Activated CD8-positive, alpha-beta memory T cell treated with anti-CD3 and anti-CD28 coated beads for 36 hours (primary cell): ENCODE results near the gene CAMSAP2. TPM values are rescaled to one million over a fixed set of nuclear protein-coding genes. Genes with fewer than 3 reads are reported as not detected.

Experiments
- CTCF ChIA-PET: fragments of 350-600 bp; sonication (Branson Sonifier 250); formaldehyde crosslinking; loops from one replicate; lab custom pipeline; 2021; ENCODE audit warnings: antibody characterized with exemption; lab: Charles Lee
- POLR2A ChIA-PET: fragments of 350-600 bp; sonication (Branson Sonifier 250); formaldehyde crosslinking; loops from one replicate; lab custom pipeline; 2021; ENCODE audit warnings: antibody characterized with exemption; lab: Charles Lee
- total RNA-seq, 2 experiments: library from RNA; stranded (reverse); gene quantifications; one replicate each; pipeline ENCODE4 v1.2.3, GENCODE V29; 2021

CAMSAP2 gene
- total RNA-seq, 2 experiments from 2014 or later: 2.7 to 3.3 TPM

- ChIA-PET POLR2A (interaction anchor here (0.5 to 1.0 kb wide), 4 partner anchors 11 to 22 kb away, joined by 3 to 5 read pairs (median 4); no protein-coding TSS in a partner anchor), CTCF (interaction anchor here (1.1 to 1.6 kb wide), 6 partner anchors 10 to 38 kb away, joined by 3 to 5 read pairs (median 4); no protein-coding TSS in a partner anchor)
Observed at GRCh38 chr1:200867018-200867811, 128.5 kb downstream of the CAMSAP2 start.

- ChIA-PET POLR2A (no interaction called here), CTCF (interaction anchor here (2.5 kb wide), 1 partner anchor 10 kb away, joined by 8 read pairs; no protein-coding TSS in a partner anchor)
Observed at GRCh38 chr1:200869376-200869752, 130.7 kb downstream of the CAMSAP2 start.

GRCh38 chr1:200869753-200870391 is 131.2 kb downstream of the CAMSAP2 start:
- ChIA-PET CTCF (interaction anchor here (2.5 kb wide), 1 partner anchor 10 kb away, joined by 8 read pairs; no protein-coding TSS in a partner anchor), POLR2A (no interaction called here)

GRCh38 chr1:200872446-200873115 is 133.9 kb downstream of the CAMSAP2 start, which contains the start of gene GPR25:
Gene GPR25 (plus strand): TSS chr1:200872981. CDS start chr1:200873038, 57 bp downstream.
- CTCF ChIA-PET: interaction anchor here (0.6 to 1.6 kb wide), 2 partner anchors 100 to 170 kb away, joined by 3 to 6 read pairs; no protein-coding TSS in a partner anchor
- POLR2A ChIA-PET: no interaction called here

GRCh38 chr1:200873116-200873670 is 134.5 kb downstream of the CAMSAP2 start:
- CTCF ChIA-PET: interaction anchor here (0.5 to 1.6 kb wide), 3 partner anchors 99 to 926 kb away, joined by 3 to 6 read pairs (median 3); no protein-coding TSS in a partner anchor
- POLR2A ChIA-PET: no interaction called here

- ChIA-PET CTCF (interaction anchor here (0.5 to 1.6 kb wide), 3 partner anchors 98 to 926 kb away, joined by 3 to 6 read pairs (median 3); no protein-coding TSS in a partner anchor), POLR2A (no interaction called here)
Observed at GRCh38 chr1:200873671-200874397, 135.1 kb downstream of the CAMSAP2 start.

- POLR2A ChIA-PET: no interaction called here
- CTCF ChIA-PET: interaction anchor here (0.5 to 1.1 kb wide), 2 partner anchors 12 to 253 kb away, joined by 3 read pairs; no protein-coding TSS in a partner anchor
Observed at GRCh38 chr1:200874694-200875093, 136.0 kb downstream of the CAMSAP2 start.

- CTCF ChIA-PET: interaction anchor here (1.1 to 1.7 kb wide), 2 partner anchors 11 to 19 kb away, joined by 3 to 4 read pairs; no protein-coding TSS in a partner anchor
- POLR2A ChIA-PET: no interaction called here
Observed at GRCh38 chr1:200875416-200875815, 136.7 kb downstream of the CAMSAP2 start.

GRCh38 chr1:200877010-200877409 is 138.3 kb downstream of the CAMSAP2 start:
- ChIA-PET POLR2A (interaction anchor here (1.0 kb wide), 1 partner anchor 28 kb away, joined by 5 read pairs; no protein-coding TSS in a partner anchor), CTCF (interaction anchor here (0.6 to 1.7 kb wide), 4 partner anchors 10 to 368 kb away, joined by 3 to 5 read pairs (median 4); no protein-coding TSS in a partner anchor)

- ChIA-PET CTCF (interaction anchor here (0.9 to 3.4 kb wide), 5 partner anchors 11 to 29 kb away, joined by 3 to 19 read pairs (median 5); no protein-coding TSS in a partner anchor), POLR2A (interaction anchor here (1.0 to 2.0 kb wide), 3 partner anchors 11 to 27 kb away, joined by 5 to 19 read pairs (median 5); no protein-coding TSS in a partner anchor)
Observed at GRCh38 chr1:200877839-200878551, 139.3 kb downstream of the CAMSAP2 start.

- POLR2A ChIA-PET: interaction anchor here (1.0 to 1.8 kb wide), 3 partner anchors 8 to 11 kb away, joined by 3 to 10 read pairs (median 4); no protein-coding TSS in a partner anchor
- CTCF ChIA-PET: interaction anchor here (1.0 to 3.4 kb wide), 5 partner anchors 9 to 321 kb away, joined by 3 to 19 read pairs (median 8); no protein-coding TSS in a partner anchor
Observed at GRCh38 chr1:200880212-200880611, 141.5 kb downstream of the CAMSAP2 start.

GRCh38 chr1:200883118-200883517 is 144.4 kb downstream of the CAMSAP2 start:
- ChIA-PET POLR2A (no interaction called here), CTCF (no interaction called here)

GRCh38 chr1:200885623-200886402 is 147.1 kb downstream of the CAMSAP2 start:
- ChIA-PET POLR2A (no interaction called here), CTCF (interaction anchor here (0.5 kb wide), 1 partner anchor 18 kb away, joined by 3 read pairs; no protein-coding TSS in a partner anchor)

- POLR2A ChIA-PET: interaction anchor here (0.6 kb wide), 1 partner anchor 19 kb away, joined by 3 read pairs; no protein-coding TSS in a partner anchor
Observed at GRCh38 chr1:200886594-200886993, 147.9 kb downstream of the CAMSAP2 start.

GRCh38 chr1:200887036-200887435 is 148.3 kb downstream of the CAMSAP2 start:
- POLR2A ChIA-PET: interaction anchor here (0.6 kb wide), 1 partner anchor 19 kb away, joined by 3 read pairs; no protein-coding TSS in a partner anchor
- CTCF ChIA-PET: interaction anchor here (1.0 kb wide), 1 partner anchor 12 kb away, joined by 3 read pairs; no protein-coding TSS in a partner anchor

More at GRCh38 chr1:200886594-200886993, 147.9 kb downstream of the CAMSAP2 start:
- CTCF ChIA-PET: interaction anchor here (1.0 kb wide), 1 partner anchor 11 kb away, joined by 3 read pairs; no protein-coding TSS in a partner anchor
